Heart left ventricle (tissue), 16 donors: ENCODE results near the gene WWC1. TPM values are rescaled to one million over a fixed set of nuclear protein-coding genes. Genes with fewer than 3 reads are reported as not detected.

Experiments
- ATAC-seq, 4 donors: fragments of 200-7000 bp; cut with Tn5 transposase; one replicate each; pipeline ENCODE4 v1.9.1; 2020 to 2022; ENCODE audit warnings: moderate library complexity in 4 of 4, mild to moderate bottlenecking in 3 of 4, moderate number of reproducible peaks in 1 of 4
- DNase-seq, 5 donors: peaks; one replicate each; pipeline ENCODE4 v3.0.0-alpha.2; 2020
- H3K27ac ChIP-seq, 12 donors: fragments of 200-600 bp; sonication (generic) in 4 of 12; one replicate each; pipeline versions ENCODE4 v1.5.0 to v1.8.0; 2016 to 2022; ENCODE audit warnings: mild to moderate bottlenecking in 2 of 12
- H3K27me3 ChIP-seq, 9 donors: fragments of 200-600 bp; sonication (generic) in 2 of 9; one replicate each; pipeline versions ENCODE4 v1.5.1 to v1.8.0; 2016 to 2022; ENCODE audit warnings: mild to moderate bottlenecking in 3 of 9
- H3K36me3 ChIP-seq, 9 donors: fragments of 200-600 bp; sonication (generic) in 2 of 9; one replicate each; pipeline versions ENCODE4 v1.5.0 to v1.8.0; 2018 to 2022; ENCODE audit warnings: mild to moderate bottlenecking in 2 of 9
- H3K4me1 ChIP-seq, 12 donors: fragments of 200-600 bp; sonication (generic) in 4 of 12; one replicate each; pipeline versions ENCODE4 v1.5.0 to v1.8.0; 2016 to 2022; ENCODE audit warnings: mild to moderate bottlenecking in 3 of 12
- H3K4me3 ChIP-seq, 12 donors: fragments of 200-600 bp; sonication (generic) in 4 of 12; one replicate each; pipeline versions ENCODE4 v1.5.0 to v1.8.0; 2017 to 2022; ENCODE audit warnings: mild to moderate bottlenecking in 9 of 12, moderate library complexity in 4 of 12
- H3K9me3 ChIP-seq, 12 donors: fragments of 200-600 bp; sonication (generic) in 4 of 12; one replicate each; pipeline versions ENCODE4 v1.5.0 to v1.8.0; 2016 to 2022; ENCODE audit warnings: mild to moderate bottlenecking in 1 of 12
- CTCF ChIP-seq, 12 donors: fragments of 200-600 bp; sonication (generic) in 4 of 12; IDR thresholded peaks; one replicate each; pipeline versions ENCODE4 v1.5.0 to v1.8.0; 2018 to 2022; ENCODE audit warnings: antibody characterized with exemption in 12 of 12, mild to moderate bottlenecking in 5 of 12
- POLR2A ChIP-seq, 2 donors: fragments of 450-650 bp; IDR thresholded peaks; one replicate each; pipeline ENCODE4 v1.6.1; 2017; ENCODE audit warnings: antibody characterized with exemption in 2 of 2, mild to moderate bottlenecking in 2 of 2, moderate library complexity in 2 of 2
- WGBS, 4 donors: extraction: QIAGEN DNeasy Blood & Tissue Kit in 2 of 4; methylation state at CpG; one replicate each; pipeline versions ENCODE4 v1.1.5 to v1.1.7; 2013 to 2018; 5-methylcytosine and 5-hydroxymethylcytosine counted together
- intact Hi-C, 10 donors: fragments of 100-400 bp; cut with DNase I; formaldehyde crosslinking; loops; one replicate each; pipeline versions ENCODE4 v1.11.1 to v1.14.2; 2022
- polyA plus RNA-seq, 2 donors: library from polyadenylated mRNA; stranded (reverse); fragments of 200-250 nt; gene quantifications; one replicate each; pipeline ENCODE4 v1.2.3, GENCODE V29; 2013
- total RNA-seq, 9 donors: library from RNA; depleted of rRNA in 2 of 9; stranded (reverse); fragments of >200 nt in 2 of 9; fragmentation: NEBNext Ultra II Directional in 3 of 9; extraction: Animal tissue kit (Norgen Biotek cat#: 25700) in 3 of 9; gene quantifications; one replicate each; pipeline versions ENCODE4 v1.1.0 to v1.2.4, GENCODE V29; 2016 to 2023
- donor health status: ischemic (EF 13 %, LVEDD 7.1; RV severe dilation, severe dysfunction).
- donor health status: healthy with polysubstance abuse.
- donor health status: DM: no; HTN: yes; CAD: no.
- donor health status: DM: no; HTN: no; CAD: no.
- donor health status: ischemic (EF 25% LVEDD 6.9; RV normal size, moderate dysfunction).
- donor health status: ischemic (EF 25% LVEDD 5.7; RV mildly dilated, moderate dysfunction).
- donor health status: healthy.
- donor health status: DM: yes; HTN: yes; CAD: no.
- donor health status: ischemic (EF 35%, LVEDD 5.7; RV mildly dilated, moderate dysfunction).
- donor health status: nonischemic (EF 11% LVEDD 7.7; RV severe dilation, severe dysfunction).
- donor health status: DM: yes; HTN: yes; CAD: no.
- donor health status: PGD.
- donor health status: ischemic (EF 29% LVEDD 5.4; RV normal size, mild dysfunction).
- donor health status: nonischemic (EF 23%, LVEDD 6.1; RV moderate dilation, normal function).

Gene WWC1
- total and polyA plus RNA-seq, 11 donors: 0.23 to 21.5 (median 1.7) TPM

DNA sequence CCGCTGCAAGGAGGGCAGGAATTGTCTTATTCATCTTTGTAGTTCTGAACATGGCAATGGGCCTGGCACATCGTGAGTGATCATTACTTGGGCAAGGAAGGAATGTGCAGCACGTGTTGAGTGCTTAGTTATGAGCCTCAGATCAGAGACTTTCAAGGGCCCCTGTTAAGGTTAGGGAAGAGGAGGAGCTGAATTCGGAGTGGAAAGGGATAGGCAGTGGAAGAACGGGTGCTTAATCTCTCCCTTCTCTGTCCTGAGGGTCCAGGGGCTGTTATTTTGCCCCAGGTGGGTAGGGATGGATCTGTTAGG, 135.4 kb downstream of the WWC1 start:
- Histone ChIP-seq H3K27me3 (no peaks in the 10 kb centered on the region), H3K9me3 (no peaks in the 10 kb centered on the region), H3K4me1 (no peaks in the 10 kb centered on the region), H3K36me3 (no peaks in the 10 kb centered on the region), H3K4me3 (no peak overlapping the region), H3K27ac (no peak overlapping the region)
- DNase-seq (no peak), ATAC-seq (no peak)
- WGBS, 4 donors: 53 to 72% (median 66%) methylated on average over 5 of the region's 5 CpGs
- intact Hi-C loops: no loop called here
- TF ChIP-seq POLR2A (IDR thresholded peaks at IDR 0.05) (no peak), CTCF (IDR thresholded peaks at IDR 0.05) (no peak)

DNA sequence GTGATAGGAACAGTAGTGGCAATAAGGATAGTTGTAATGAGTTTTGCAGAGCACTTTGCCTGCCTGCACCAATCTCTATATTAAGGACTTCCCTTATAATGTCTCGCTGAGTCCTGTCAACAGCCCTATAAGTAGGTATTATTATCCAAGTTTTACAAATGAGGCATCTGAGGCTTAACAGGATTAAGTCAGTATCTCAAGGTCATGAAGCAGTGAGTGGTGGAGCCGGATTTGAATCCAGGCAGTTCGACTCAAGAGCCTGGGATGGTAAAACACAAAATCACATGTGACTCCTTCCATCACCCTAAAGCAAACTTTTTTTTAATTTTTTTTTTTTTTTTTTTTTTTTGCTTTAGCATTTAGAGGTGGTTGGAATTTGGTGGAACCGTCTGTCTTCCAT, 135.8 kb downstream of the WWC1 start:
- ATAC-seq: no peak

GRCh38 chr5:168428552-168428951, 137.1 kb downstream of the WWC1 start:
- no peaks in the 10 kb centered on the region for H3K4me1 ChIP-seq
- no peak overlapping the region for H3K27ac ChIP-seq
- no peak for ATAC-seq
- DNase-seq: no peak
- H3K4me3 ChIP-seq: no peak overlapping the region
- no peaks in the 10 kb centered on the region for H3K36me3 ChIP-seq
- 87 to 94% (median 88%) methylated on average over 10 of the region's 10 CpGs for WGBS, 4 donors
- intact Hi-C loops: no loop called here
- H3K9me3 ChIP-seq: no peaks in the 10 kb centered on the region
- no peaks in the 10 kb centered on the region for H3K27me3 ChIP-seq
- no peak for TF ChIP-seq POLR2A (IDR thresholded peaks at IDR 0.05)
- TF ChIP-seq CTCF (IDR thresholded peaks at IDR 0.05): no peak

More for the DNA sequence above, 135.8 kb downstream of the WWC1 start:
- Histone ChIP-seq H3K9me3 (no peaks in the 10 kb centered on the region), H3K27me3 (no peaks in the 10 kb centered on the region), H3K27ac (no peak overlapping the region), H3K4me3 (no peak overlapping the region), H3K36me3 (no peaks in the 10 kb centered on the region), H3K4me1 (no peaks in the 10 kb centered on the region)
- TF ChIP-seq CTCF (IDR thresholded peaks at IDR 0.05): no peak
- TF ChIP-seq POLR2A (IDR thresholded peaks at IDR 0.05): no peak
- 68 to 75% (median 71%) methylated on average over 4 of the region's 4 CpGs for WGBS, 4 donors
- DNase-seq: no peak
- intact Hi-C loops: no loop called here

DNA sequence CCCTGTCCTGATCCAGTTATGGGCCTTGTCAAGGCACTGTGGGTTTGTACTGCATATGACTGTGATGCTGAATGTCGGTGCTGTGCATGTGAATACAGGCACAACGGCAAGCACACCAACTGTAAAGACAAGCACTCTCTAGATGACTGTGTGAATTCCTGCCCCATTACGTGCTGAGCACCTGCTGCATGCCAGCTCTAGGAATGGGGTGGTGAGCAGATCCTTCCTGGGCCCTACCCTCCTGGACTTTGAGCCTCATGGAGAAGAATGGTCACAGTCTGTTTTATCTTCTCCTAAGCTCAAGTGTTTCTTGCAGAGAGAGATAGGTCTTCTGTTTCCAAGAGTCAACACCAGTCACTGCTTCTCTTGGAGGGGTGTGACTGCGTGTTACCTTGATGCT, 138.9 kb downstream of the WWC1 start:
- no peak for TF ChIP-seq CTCF (IDR thresholded peaks at IDR 0.05)
- no peak for TF ChIP-seq POLR2A (IDR thresholded peaks at IDR 0.05)
- Histone ChIP-seq H3K4me1 (no peaks in the 10 kb centered on the region), H3K9me3 (no peaks in the 10 kb centered on the region), H3K27ac (no peak overlapping the region), H3K36me3 (no peaks in the 10 kb centered on the region), H3K27me3 (no peaks in the 10 kb centered on the region), H3K4me3 (no peak overlapping the region)
- ATAC-seq: no peak
- intact Hi-C loops: no loop called here
- DNase-seq: no peak
- 87 to 90% (median 89%) methylated on average over 3 to 4 of the region's 4 CpGs for WGBS, 4 donors
